GM13977 (cell line): ENCODE results near the gene ERVW-1.

Experiments
- DNase-seq: peaks from one replicate; pipeline ENCODE4 v3.0.0; 2012; ENCODE audit warnings: low spot score
- in situ Hi-C: fragments of 300-500 bp; cut with MboI; formaldehyde crosslinking; loops from one replicate; pipeline ENCODE4 v1.12.0; 2022; ENCODE audit warnings: low sequenced_read_pairs, low pct_unique_long_range_greater_than_20kb, mixed read lengths, inconsistent platforms; ENCODE audit not compliant: unreplicated experiment
- TF ChIP-seq, protein P1 (sequence below): IDR thresholded peaks from 2 replicates; pipeline ENCODE4 v1.5.1; 2012; ENCODE audit warnings: mild to moderate bottlenecking, control low read depth; ENCODE audit not compliant: insufficient read depth; ENCODE audit errors: extremely low read depth, missing control alignments

Gene ERVW-1

GRCh38 chr7:92425311-92425947 lies 52.3 kb downstream of the ERVW-1 start:
- no peak for DNase-seq
- in situ Hi-C loops, result loop anchor here (25.0 kb wide), 1 partner anchor 588 kb away; no protein-coding TSS in a partner anchor
- TF ChIP-seq, protein P1, sequence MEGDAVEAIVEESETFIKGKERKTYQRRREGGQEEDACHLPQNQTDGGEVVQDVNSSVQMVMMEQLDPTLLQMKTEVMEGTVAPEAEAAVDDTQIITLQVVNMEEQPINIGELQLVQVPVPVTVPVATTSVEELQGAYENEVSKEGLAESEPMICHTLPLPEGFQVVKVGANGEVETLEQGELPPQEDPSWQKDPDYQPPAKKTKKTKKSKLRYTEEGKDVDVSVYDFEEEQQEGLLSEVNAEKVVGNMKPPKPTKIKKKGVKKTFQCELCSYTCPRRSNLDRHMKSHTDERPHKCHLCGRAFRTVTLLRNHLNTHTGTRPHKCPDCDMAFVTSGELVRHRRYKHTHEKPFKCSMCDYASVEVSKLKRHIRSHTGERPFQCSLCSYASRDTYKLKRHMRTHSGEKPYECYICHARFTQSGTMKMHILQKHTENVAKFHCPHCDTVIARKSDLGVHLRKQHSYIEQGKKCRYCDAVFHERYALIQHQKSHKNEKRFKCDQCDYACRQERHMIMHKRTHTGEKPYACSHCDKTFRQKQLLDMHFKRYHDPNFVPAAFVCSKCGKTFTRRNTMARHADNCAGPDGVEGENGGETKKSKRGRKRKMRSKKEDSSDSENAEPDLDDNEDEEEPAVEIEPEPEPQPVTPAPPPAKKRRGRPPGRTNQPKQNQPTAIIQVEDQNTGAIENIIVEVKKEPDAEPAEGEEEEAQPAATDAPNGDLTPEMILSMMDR, result no peak

- in situ Hi-C loops, result no loop called here
- no peak for DNase-seq
- TF ChIP-seq, protein P1, result no peak
These were observed 54.0 kb downstream of the ERVW-1 start for GRCh38 chr7:92423710-92424131.

GRCh38 chr7:92422926-92423325 lies 54.8 kb downstream of the ERVW-1 start:
- in situ Hi-C loops, result no loop called here
- no peak for DNase-seq
- TF ChIP-seq, protein P1, result no peak

GRCh38 chr7:92421676-92422435 lies 55.9 kb downstream of the ERVW-1 start:
- DNase-seq, result no peak
- TF ChIP-seq, protein P1, result no peak
- in situ Hi-C loops, result no loop called here
